GM19452 (cell line): Measurements from ENCODE around the gene PTPRN2.

Source experiments
- ATAC-seq: cut with Tn5 transposase; IDR thresholded peaks from one replicate; pipeline ENCODE4 v1.9.1; 2021; ENCODE audit not compliant: unreplicated experiment

Gene PTPRN2

GRCh38 chr7:157635148-157635500 lies 952.5 kb downstream of the PTPRN2 start:
- ATAC-seq = no peak

- no peak for ATAC-seq
These were observed 953.0 kb downstream of the PTPRN2 start for GRCh38 chr7:157634401-157635147.

GRCh38 chr7:157633465-157634185 lies 954.0 kb downstream of the PTPRN2 start:
- ATAC-seq = no peak

DNA sequence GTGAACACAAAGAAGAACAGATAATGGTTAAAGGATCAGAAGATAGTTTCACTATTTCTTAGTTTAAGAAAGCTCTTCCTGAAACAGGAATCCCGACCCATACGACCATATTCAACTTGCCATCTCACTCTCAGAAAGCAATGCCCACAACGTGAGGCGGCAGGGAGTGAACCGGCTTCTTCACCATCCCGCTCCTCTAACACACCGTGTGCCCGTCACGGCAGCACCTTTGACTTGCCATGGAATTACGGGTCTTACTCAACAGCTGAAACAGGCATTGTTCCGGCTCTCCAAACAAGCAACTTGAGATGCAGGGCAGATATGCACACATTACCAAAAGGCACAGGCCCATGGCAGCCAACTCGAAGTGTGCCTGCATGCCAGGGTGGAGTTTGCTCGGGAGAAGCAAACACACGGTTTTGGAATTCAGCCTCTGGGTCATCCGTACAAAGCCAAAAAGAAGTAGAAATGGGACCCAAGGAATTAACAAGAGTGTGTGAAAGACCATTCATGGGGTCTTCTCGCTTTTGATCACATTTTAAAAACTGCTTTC lies 957.2 kb downstream of the PTPRN2 start:
- no peak for ATAC-seq

DNA sequence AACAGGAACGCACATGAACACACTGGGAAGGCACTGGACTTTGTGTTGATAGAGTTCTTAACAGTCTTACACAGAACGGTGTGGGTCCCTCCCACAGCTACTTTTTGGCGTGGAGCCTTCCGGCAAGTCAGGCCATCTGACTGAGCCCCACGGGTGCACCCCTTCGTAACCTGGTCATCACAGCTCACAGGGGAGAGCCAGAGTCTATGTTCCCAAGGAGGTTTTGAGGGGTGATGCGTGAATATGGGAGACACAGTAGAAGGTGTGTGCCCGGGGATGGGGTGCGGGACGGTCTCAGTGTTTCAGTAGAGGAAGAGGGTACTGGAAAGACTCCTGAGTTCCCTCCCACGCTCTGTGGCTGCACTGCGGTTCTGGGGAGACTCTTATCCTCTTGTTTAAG lies 959.2 kb downstream of the PTPRN2 start:
- ATAC-seq = no peak

- no peak for ATAC-seq
These were observed 960.0 kb downstream of the PTPRN2 start for GRCh38 chr7:157627646-157628045.

DNA sequence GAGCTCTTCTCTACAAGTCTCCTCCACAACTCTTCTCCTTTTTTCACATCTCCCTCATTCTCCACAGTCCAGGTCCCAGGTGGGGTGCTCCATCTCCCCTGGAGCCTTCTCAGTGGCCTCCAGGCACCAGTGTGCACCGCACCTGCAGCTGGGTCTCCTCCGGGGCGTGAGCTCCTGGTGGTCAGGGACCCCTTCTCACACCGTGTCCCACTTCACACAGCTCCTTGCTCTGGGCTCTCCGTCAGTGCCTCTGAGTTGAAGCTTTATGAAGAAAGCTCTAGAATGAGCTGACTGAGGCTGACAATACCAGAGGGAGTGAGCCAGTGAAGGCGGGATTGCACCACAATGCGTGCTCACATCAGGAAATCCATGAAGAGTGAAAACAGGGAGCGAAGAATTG lies 960.6 kb downstream of the PTPRN2 start:
- no peak for ATAC-seq

- ATAC-seq = no peak
These were observed 961.5 kb downstream of the PTPRN2 start for GRCh38 chr7:157625973-157626742.

- no peak for ATAC-seq
These were observed 964.1 kb downstream of the PTPRN2 start for GRCh38 chr7:157623556-157623955.

GRCh38 chr7:157622408-157623205 lies 965.0 kb downstream of the PTPRN2 start:
- ATAC-seq = no peak

GRCh38 chr7:157622000-157622399 lies 965.6 kb downstream of the PTPRN2 start:
- no peak for ATAC-seq

DNA sequence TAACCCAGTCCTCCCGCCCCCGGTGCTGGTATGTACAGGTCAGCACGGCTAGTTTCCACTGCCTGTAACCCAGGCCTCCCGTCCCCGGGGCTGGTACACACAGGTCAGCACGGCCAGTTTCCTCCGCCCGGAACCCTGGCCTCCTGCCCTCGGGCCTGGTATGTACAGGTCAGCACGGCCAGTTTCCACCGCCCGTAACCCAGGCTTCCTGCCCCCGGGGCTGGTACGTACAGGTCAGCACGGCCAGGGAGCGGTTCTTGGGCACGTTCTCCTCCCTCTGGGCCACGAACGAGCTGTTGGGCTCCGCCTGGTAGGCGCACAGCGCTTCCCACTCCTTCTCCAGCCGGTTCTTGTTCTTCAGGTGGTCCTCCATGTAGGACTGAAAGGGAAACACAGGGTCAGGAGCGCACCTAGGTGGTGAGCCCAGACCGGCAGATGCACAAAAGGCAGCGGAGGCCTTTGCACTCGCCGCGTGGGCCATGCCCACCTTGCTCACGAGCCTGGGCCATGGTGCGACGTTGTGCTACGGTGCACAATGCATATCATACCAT lies 966.4 kb downstream of the PTPRN2 start:
- ATAC-seq = no peak

- no peak for ATAC-seq
These were observed 967.0 kb downstream of the PTPRN2 start for GRCh38 chr7:157620616-157621015.

GRCh38 chr7:157619753-157620525 lies 967.7 kb downstream of the PTPRN2 start:
- ATAC-seq = no peak

GRCh38 chr7:157618823-157619606 lies 968.6 kb downstream of the PTPRN2 start:
- no peak for ATAC-seq

- ATAC-seq = no peak
These were observed 969.4 kb downstream of the PTPRN2 start for GRCh38 chr7:157618091-157618726.

GRCh38 chr7:157617401-157617800 lies 970.2 kb downstream of the PTPRN2 start:
- ATAC-seq = no peak

- ATAC-seq = no peak
These were observed 970.7 kb downstream of the PTPRN2 start for GRCh38 chr7:157616931-157617330.
